Measurements from ENCODE around the gene PARP8.

Gene PARP8

DNA sequence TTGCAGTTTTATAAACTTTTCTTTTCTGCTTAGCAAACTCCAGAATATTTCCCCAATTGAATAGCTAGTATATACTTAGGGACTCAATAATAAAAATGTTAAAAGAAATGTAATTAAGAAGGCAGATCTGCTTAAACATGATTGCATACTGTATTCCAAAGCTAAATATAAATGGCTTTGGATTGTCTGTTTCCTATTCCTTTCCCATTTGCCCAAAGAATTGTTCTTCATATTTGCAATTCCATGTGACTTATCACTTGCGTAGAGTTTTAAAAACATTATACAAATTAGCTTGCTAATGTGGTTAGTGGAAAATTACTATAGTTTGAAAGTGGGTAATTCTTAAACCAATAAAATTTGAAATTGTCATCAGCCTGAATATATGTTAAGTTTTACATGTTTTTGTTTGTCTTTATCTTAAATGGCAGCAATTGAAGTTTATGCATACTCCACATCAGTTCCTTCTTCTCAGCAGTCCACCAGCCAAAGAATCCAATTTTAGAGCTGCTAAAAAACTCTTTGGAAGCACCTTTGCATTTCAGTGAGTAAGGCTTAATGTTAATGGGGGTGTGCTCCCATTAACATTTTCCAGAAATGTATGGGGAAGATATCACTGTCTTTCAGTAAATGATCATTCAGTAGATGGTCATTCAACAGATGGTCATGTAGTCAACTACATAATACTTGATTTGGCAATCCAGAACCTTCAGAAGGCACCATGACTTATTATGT is 161.2 kb downstream of the PARP8 start:
- no peaks in the 10 kb centered on the region for H3K27me3 ChIP-seq (ENCODE audit: control insufficient read depth, insufficient read depth, low read length)
- no peaks in the 10 kb centered on the region for H3K36me3 ChIP-seq (ENCODE audit: control insufficient read depth, insufficient read depth, low read length)
- no peak overlapping the region for H3K9ac ChIP-seq (ENCODE audit: low read depth, low read length)
- H3K4me3 ChIP-seq (ENCODE audit: low read depth, low read length): no peak overlapping the region
- no peaks in the 10 kb centered on the region for H3K4me1 ChIP-seq (ENCODE audit: control insufficient read depth, insufficient read depth, low read length)
- no peaks in the 10 kb centered on the region for H3K9me3 ChIP-seq (ENCODE audit: control insufficient read depth, insufficient read depth, low read length)

- H3K4me1 ChIP-seq (ENCODE audit: control insufficient read depth, insufficient read depth, low read length): no peaks in the 10 kb centered on the region
- no peaks in the 10 kb centered on the region for H3K27me3 ChIP-seq (ENCODE audit: control insufficient read depth, insufficient read depth, low read length)
- no peaks in the 10 kb centered on the region for H3K36me3 ChIP-seq (ENCODE audit: control insufficient read depth, insufficient read depth, low read length)
- H3K9ac ChIP-seq (ENCODE audit: low read depth, low read length): no peak overlapping the region
- H3K4me3 ChIP-seq (ENCODE audit: low read depth, low read length): no peak overlapping the region
- no peaks in the 10 kb centered on the region for H3K9me3 ChIP-seq (ENCODE audit: control insufficient read depth, insufficient read depth, low read length)
Measured at GRCh38 chr5:50829023-50829422, 162.6 kb downstream of the PARP8 start.

- H3K9me3 ChIP-seq (ENCODE audit: control insufficient read depth, insufficient read depth, low read length): no peaks in the 10 kb centered on the region
- H3K36me3 ChIP-seq (ENCODE audit: control insufficient read depth, insufficient read depth, low read length): no peaks in the 10 kb centered on the region
- H3K4me1 ChIP-seq (ENCODE audit: control insufficient read depth, insufficient read depth, low read length): no peaks in the 10 kb centered on the region
- no peak overlapping the region for H3K9ac ChIP-seq (ENCODE audit: low read depth, low read length)
- no peak overlapping the region for H3K4me3 ChIP-seq (ENCODE audit: low read depth, low read length)
- H3K27me3 ChIP-seq (ENCODE audit: control insufficient read depth, insufficient read depth, low read length): no peaks in the 10 kb centered on the region
Measured at GRCh38 chr5:50832657-50833284, 166.3 kb downstream of the PARP8 start.

- no peak overlapping the region for H3K4me3 ChIP-seq (ENCODE audit: low read depth, low read length)
- H3K27me3 ChIP-seq (ENCODE audit: control insufficient read depth, insufficient read depth, low read length): no peaks in the 10 kb centered on the region
- H3K36me3 ChIP-seq (ENCODE audit: control insufficient read depth, insufficient read depth, low read length): no peaks in the 10 kb centered on the region
- no peaks in the 10 kb centered on the region for H3K4me1 ChIP-seq (ENCODE audit: control insufficient read depth, insufficient read depth, low read length)
- H3K9me3 ChIP-seq (ENCODE audit: control insufficient read depth, insufficient read depth, low read length): no peaks in the 10 kb centered on the region
- no peak overlapping the region for H3K9ac ChIP-seq (ENCODE audit: low read depth, low read length)
Measured at GRCh38 chr5:50836356-50836755, 169.9 kb downstream of the PARP8 start.

- no peaks in the 10 kb centered on the region for H3K9me3 ChIP-seq (ENCODE audit: control insufficient read depth, insufficient read depth, low read length)
- no peak overlapping the region for H3K9ac ChIP-seq (ENCODE audit: low read depth, low read length)
- no peaks in the 10 kb centered on the region for H3K36me3 ChIP-seq (ENCODE audit: control insufficient read depth, insufficient read depth, low read length)
Measured at GRCh38 chr5:50839472-50839871, 173.0 kb downstream of the PARP8 start.

DNA sequence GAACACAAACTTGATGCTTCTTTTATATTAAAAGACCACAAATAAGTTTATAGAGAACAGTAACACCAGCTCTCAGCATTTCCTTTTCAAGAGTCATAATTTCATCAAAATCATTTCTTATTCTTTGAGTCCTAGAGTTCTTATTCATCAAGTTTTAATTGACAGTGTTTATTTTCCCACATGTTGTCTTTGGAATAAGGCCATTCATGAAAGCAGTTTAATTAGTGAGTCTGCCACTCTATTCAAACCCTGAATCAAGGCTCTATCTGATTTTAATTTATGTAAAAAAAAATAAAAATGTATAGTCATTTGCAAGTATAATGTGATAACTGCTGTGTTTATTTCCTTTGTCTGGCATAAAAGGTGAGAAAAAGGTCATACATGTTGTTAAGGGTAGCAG is 176.7 kb downstream of the PARP8 start:
- Histone ChIP-seq H3K4me3 (ENCODE audit: low read depth, low read length) (no peak overlapping the region), H3K9me3 (ENCODE audit: control insufficient read depth, insufficient read depth, low read length) (no peaks in the 10 kb centered on the region), H3K27me3 (ENCODE audit: control insufficient read depth, insufficient read depth, low read length) (no peaks in the 10 kb centered on the region), H3K36me3 (ENCODE audit: control insufficient read depth, insufficient read depth, low read length) (no peaks in the 10 kb centered on the region), H3K9ac (ENCODE audit: low read depth, low read length) (no peak overlapping the region), H3K4me1 (ENCODE audit: control insufficient read depth, insufficient read depth, low read length) (no peaks in the 10 kb centered on the region)

More at GRCh38 chr5:50839472-50839871, 173.0 kb downstream of the PARP8 start:
- no peak overlapping the region for H3K4me3 ChIP-seq (ENCODE audit: low read depth, low read length)
- no peaks in the 10 kb centered on the region for H3K4me1 ChIP-seq (ENCODE audit: control insufficient read depth, insufficient read depth, low read length)
- H3K27me3 ChIP-seq (ENCODE audit: control insufficient read depth, insufficient read depth, low read length): no peaks in the 10 kb centered on the region

GRCh38 chr5:50846261-50846660 is 179.8 kb downstream of the PARP8 start:
- H3K9ac ChIP-seq (ENCODE audit: low read depth, low read length): no peak overlapping the region
- no peaks in the 10 kb centered on the region for H3K4me1 ChIP-seq (ENCODE audit: control insufficient read depth, insufficient read depth, low read length)
- H3K36me3 ChIP-seq (ENCODE audit: control insufficient read depth, insufficient read depth, low read length): no peaks in the 10 kb centered on the region
- H3K9me3 ChIP-seq (ENCODE audit: control insufficient read depth, insufficient read depth, low read length): no peaks in the 10 kb centered on the region
- no peaks in the 10 kb centered on the region for H3K27me3 ChIP-seq (ENCODE audit: control insufficient read depth, insufficient read depth, low read length)
- no peak overlapping the region for H3K4me3 ChIP-seq (ENCODE audit: low read depth, low read length)

DNA sequence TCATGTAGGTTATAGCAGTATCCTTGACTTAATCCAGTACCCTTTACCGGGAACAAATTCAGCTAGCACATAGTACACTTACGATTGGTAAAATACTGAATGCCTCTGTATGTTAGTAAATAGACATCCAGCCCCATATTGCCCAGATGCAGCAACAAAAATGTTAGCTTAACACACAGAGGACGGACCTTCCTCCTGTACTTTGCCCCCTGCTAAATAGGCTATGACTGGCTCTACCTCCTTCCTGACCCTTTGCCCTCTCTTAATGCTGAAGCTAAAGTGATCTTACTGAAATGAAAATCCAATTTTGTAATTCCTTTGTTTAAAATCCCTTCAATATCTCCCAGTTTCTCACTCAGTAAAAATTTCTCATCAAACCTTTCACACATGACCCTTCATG is 183.1 kb downstream of the PARP8 start:
- Histone ChIP-seq H3K9me3 (ENCODE audit: control insufficient read depth, insufficient read depth, low read length) (no peaks in the 10 kb centered on the region), H3K9ac (ENCODE audit: low read depth, low read length) (no peak overlapping the region), H3K27me3 (ENCODE audit: control insufficient read depth, insufficient read depth, low read length) (no peaks in the 10 kb centered on the region), H3K4me3 (ENCODE audit: low read depth, low read length) (no peak overlapping the region), H3K4me1 (ENCODE audit: control insufficient read depth, insufficient read depth, low read length) (no peaks in the 10 kb centered on the region), H3K36me3 (ENCODE audit: control insufficient read depth, insufficient read depth, low read length) (no peaks in the 10 kb centered on the region)

- no peaks in the 10 kb centered on the region for H3K9me3 ChIP-seq (ENCODE audit: control insufficient read depth, insufficient read depth, low read length)
- no peaks in the 10 kb centered on the region for H3K4me1 ChIP-seq (ENCODE audit: control insufficient read depth, insufficient read depth, low read length)
- no peak overlapping the region for H3K9ac ChIP-seq (ENCODE audit: low read depth, low read length)
- H3K27me3 ChIP-seq (ENCODE audit: control insufficient read depth, insufficient read depth, low read length): no peaks in the 10 kb centered on the region
- no peak overlapping the region for H3K4me3 ChIP-seq (ENCODE audit: low read depth, low read length)
- no peaks in the 10 kb centered on the region for H3K36me3 ChIP-seq (ENCODE audit: control insufficient read depth, insufficient read depth, low read length)
Measured at GRCh38 chr5:50853151-50853550, 186.7 kb downstream of the PARP8 start.

- no peak overlapping the region for H3K4me3 ChIP-seq (ENCODE audit: low read depth, low read length)
- no peaks in the 10 kb centered on the region for H3K27me3 ChIP-seq (ENCODE audit: control insufficient read depth, insufficient read depth, low read length)
- H3K4me1 ChIP-seq (ENCODE audit: control insufficient read depth, insufficient read depth, low read length): no peaks in the 10 kb centered on the region
- H3K9ac ChIP-seq (ENCODE audit: low read depth, low read length): no peak overlapping the region
- H3K36me3 ChIP-seq (ENCODE audit: control insufficient read depth, insufficient read depth, low read length): no peaks in the 10 kb centered on the region
- H3K9me3 ChIP-seq (ENCODE audit: control insufficient read depth, insufficient read depth, low read length): no peaks in the 10 kb centered on the region
Measured at GRCh38 chr5:50854082-50854481, 187.6 kb downstream of the PARP8 start.

DNA sequence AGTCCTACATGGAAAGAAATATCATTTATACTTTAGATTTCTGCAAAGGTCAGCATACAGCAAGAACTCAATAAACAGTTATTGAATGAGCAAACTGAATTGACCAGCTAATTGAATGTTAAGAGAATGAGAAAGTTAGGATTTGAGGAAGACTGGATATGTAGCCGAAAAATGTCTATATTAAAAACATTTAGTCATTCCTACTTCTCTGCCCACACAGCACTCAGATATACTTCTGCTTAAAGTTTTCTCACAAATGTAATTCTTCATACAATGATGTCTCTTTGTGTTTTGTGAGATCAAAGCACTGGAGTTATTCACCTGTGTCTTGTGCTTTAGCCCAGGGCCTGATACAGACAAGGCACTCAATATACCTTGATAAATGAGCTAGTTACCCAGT is 188.6 kb downstream of the PARP8 start:
- Histone ChIP-seq H3K27me3 (ENCODE audit: control insufficient read depth, insufficient read depth, low read length) (no peaks in the 10 kb centered on the region), H3K4me1 (ENCODE audit: control insufficient read depth, insufficient read depth, low read length) (no peaks in the 10 kb centered on the region), H3K4me3 (ENCODE audit: low read depth, low read length) (no peak overlapping the region), H3K9ac (ENCODE audit: low read depth, low read length) (no peak overlapping the region), H3K9me3 (ENCODE audit: control insufficient read depth, insufficient read depth, low read length) (no peaks in the 10 kb centered on the region), H3K36me3 (ENCODE audit: control insufficient read depth, insufficient read depth, low read length) (no peaks in the 10 kb centered on the region)

GRCh38 chr5:50856401-50857119 is 190.1 kb downstream of the PARP8 start:
- Histone ChIP-seq H3K9ac (ENCODE audit: low read depth, low read length) (no peak overlapping the region), H3K36me3 (ENCODE audit: control insufficient read depth, insufficient read depth, low read length) (no peaks in the 10 kb centered on the region)

More at GRCh38 chr5:50856401-50857119, 190.1 kb downstream of the PARP8 start:
- Histone ChIP-seq H3K9me3 (ENCODE audit: control insufficient read depth, insufficient read depth, low read length) (no peaks in the 10 kb centered on the region), H3K4me3 (ENCODE audit: low read depth, low read length) (no peak overlapping the region), H3K27me3 (ENCODE audit: control insufficient read depth, insufficient read depth, low read length) (no peaks in the 10 kb centered on the region), H3K4me1 (ENCODE audit: control insufficient read depth, insufficient read depth, low read length) (no peaks in the 10 kb centered on the region)
